ENCODE results near the gene ZNF688. TPM values are rescaled to one million over a fixed set of nuclear protein-coding genes. Genes with fewer than 3 reads are reported as not detected.
A peak's percentile ranks its signal among the peaks of the same experiment; 100 is the strongest.

ZNF688 gene
- total and polyA plus RNA-seq, 2 of the 13 experiments (the other 11 are each of a cell fraction or from before 2014, with no cell fraction given): 2.4 to 5.4 TPM

- TF ChIP-seq ZNF609 (CRISPR knock-in tag; IDR thresholded peaks at IDR 0.05; ENCODE audit: borderline replicate concordance) (peak; percentile 57; the same call in 1 of the 2 replicates), JARID2 (CRISPR knock-in tag; IDR thresholded peaks at IDR 0.05; ENCODE audit: insufficient replicate concordance) (peak; percentile 52), ATF7 (IDR thresholded peaks at IDR 0.05) (no peak), ATF7 (CRISPR knock-in tag; IDR thresholded peaks at IDR 0.05) (no peak), ARID5B (CRISPR knock-in tag; IDR thresholded peaks at IDR 0.05) (peak; percentile 78), ZNF235 (CRISPR knock-in tag; IDR thresholded peaks at IDR 0.05; ENCODE audit: borderline replicate concordance) (peak; percentile 83; the same call in 1 of the 2 replicates), ONECUT2 (CRISPR knock-in tag; IDR thresholded peaks at IDR 0.05) (peak; percentile 100), RARA (CRISPR knock-in tag; IDR thresholded peaks at IDR 0.05) (peak; percentile 68), ZNF296 (CRISPR knock-in tag; conservative IDR thresholded peaks at IDR 0.05) (0 out of 2 replicates have a peak, but pooled peaks have one; percentile 19), SP1 (IDR thresholded peaks at IDR 0.05) (no peak), SP1 (CRISPR knock-in tag; IDR thresholded peaks at IDR 0.05) (peak; percentile 81), MXD1 (CRISPR knock-in tag; IDR thresholded peaks at IDR 0.05) (peak; percentile 95), ZNF3 (CRISPR knock-in tag; IDR thresholded peaks at IDR 0.05) (no peak), THAP7 (CRISPR knock-in tag; IDR thresholded peaks at IDR 0.05) (peak; percentile 92), FOXP4 (CRISPR knock-in tag; IDR thresholded peaks at IDR 0.05) (peak; percentile 68), MBNL3 (CRISPR knock-in tag; conservative IDR thresholded peaks at IDR 0.05) (peak; percentile 81; the same call in 1 of the 2 replicates), ZFP36L1 (CRISPR knock-in tag; IDR thresholded peaks at IDR 0.05) (peak; percentile 80; the same call in 1 of the 2 replicates)
Observed at GRCh38 chr16:30609926-30610839, 38.7 kb upstream of the ZNF688 start, which contains the start of gene ZNF689 (continued).

Data from HepG2 (cell line).